CD4-positive, alpha-beta T cell (primary cell): ENCODE data around the gene C1QL2. TPM values are rescaled to one million over a fixed set of nuclear protein-coding genes. Genes with fewer than 3 reads are reported as not detected.

ENCODE experiments used
- ATAC-seq: fragments of 200-7000 bp; cut with Tn5 transposase; one replicate; pipeline ENCODE4 v1.10.0; 2022; ENCODE audit warnings: mild to moderate bottlenecking; ENCODE audit not compliant: poor library complexity
- CTCF ChIA-PET: fragments of 350-600 bp; sonication (Branson Sonifier 250); formaldehyde crosslinking; loops from one replicate; lab custom pipeline; 2021; ENCODE audit warnings: antibody characterized with exemption, inconsistent platforms; lab: Charles Lee
- POLR2A ChIA-PET: fragments of 350-600 bp; sonication (Branson Sonifier 250); formaldehyde crosslinking; loops from one replicate; lab custom pipeline; 2021; ENCODE audit warnings: antibody characterized with exemption, inconsistent platforms; lab: Charles Lee
- DNase-seq, 14 experiments: peaks; one replicate each; pipeline ENCODE4 v3.0.0-alpha.2; 2013 to 2020; ENCODE audit warnings: mixed read lengths in 2 of 14
- H3K27ac ChIP-seq, 2 donors: one replicate each; pipeline versions ENCODE4 v1.5.1 to v1.7.0; 2013; ENCODE audit warnings: low read length in 2 of 2, low read depth in 1 of 2, mild to moderate bottlenecking in 1 of 2
- H3K27me3 ChIP-seq, 2 experiments: 1 replicate in 1 of 2; 2 replicates in 1 of 2; pipeline versions ENCODE4 v1.6.1 to v1.7.0; 2013; ENCODE audit warnings: low read length in 2 of 2, control low read depth in 1 of 2, mild to moderate bottlenecking in 1 of 2, moderate library complexity in 1 of 2; ENCODE audit not compliant: insufficient read depth in 2 of 2, control insufficient read depth in 1 of 2
- H3K36me3 ChIP-seq: one replicate; pipeline ENCODE4 v1.6.1; 2013; ENCODE audit warnings: low read length, control low read depth; ENCODE audit not compliant: insufficient read depth
- H3K4me1 ChIP-seq: one replicate; pipeline ENCODE4 v1.6.1; 2013; ENCODE audit warnings: low read length, control low read depth; ENCODE audit not compliant: insufficient read depth
- H3K4me3 ChIP-seq: one replicate; pipeline ENCODE4 v1.5.1; 2013; ENCODE audit warnings: mild to moderate bottlenecking, low read length, moderate library complexity
- H3K9me3 ChIP-seq, 2 experiments: 1 replicate in 1 of 2; 2 replicates in 1 of 2; pipeline versions ENCODE4 v1.6.1 to v1.7.0; 2013; ENCODE audit warnings: low read length in 2 of 2, mild to moderate bottlenecking in 2 of 2, control low read depth in 1 of 2, moderate library complexity in 1 of 2; ENCODE audit not compliant: control insufficient read depth in 1 of 2, insufficient read depth in 1 of 2
- H3K27ac Mint-ChIP-seq: one replicate; pipeline ENCODE4 v1.8.0; 2020; ENCODE audit warnings: mixed read lengths
- H3K27me3 Mint-ChIP-seq: one replicate; pipeline ENCODE4 v1.8.0; 2021; ENCODE audit warnings: mixed read lengths
- H3K36me3 Mint-ChIP-seq: one replicate; pipeline ENCODE4 v1.8.0; 2021; ENCODE audit warnings: low read depth, mixed read lengths
- H3K4me1 Mint-ChIP-seq: one replicate; pipeline ENCODE4 v1.8.0; 2021; ENCODE audit warnings: low read depth, mixed read lengths
- H3K4me3 Mint-ChIP-seq: one replicate; pipeline ENCODE4 v1.8.0; 2020; ENCODE audit warnings: mild to moderate bottlenecking, mixed read lengths
- H3K9me3 Mint-ChIP-seq: one replicate; pipeline ENCODE4 v1.8.0; 2020; ENCODE audit warnings: mixed read lengths
- intact Hi-C, 2 experiments: fragments of 100-400 bp; cut with DNase I in 1 of 2; cut with micrococcal nuclease in 1 of 2; formaldehyde crosslinking; loops; one replicate each; pipeline versions ENCODE4 v1.15.1 to v1.9.0; 2023 to 2025; cut with DNase I, micrococcal nuclease
- total RNA-seq, 174 experiments: library from RNA in 2 of 174; stranded (reverse) in 2 of 174; gene quantifications; one replicate each; pipeline ENCODE4 v1.2.3 and lab custom pipeline; 2021 to 2026
- TF ChIP-seq, protein P1 (sequence below): fragments of 200-600 bp; IDR thresholded peaks from one replicate; pipeline ENCODE4 v1.8.0; 2022; ENCODE audit warnings: antibody characterized with exemption, mild to moderate bottlenecking

Gene C1QL2
- total RNA-seq, 2 experiments from 2014 or later: not detected

DNA sequence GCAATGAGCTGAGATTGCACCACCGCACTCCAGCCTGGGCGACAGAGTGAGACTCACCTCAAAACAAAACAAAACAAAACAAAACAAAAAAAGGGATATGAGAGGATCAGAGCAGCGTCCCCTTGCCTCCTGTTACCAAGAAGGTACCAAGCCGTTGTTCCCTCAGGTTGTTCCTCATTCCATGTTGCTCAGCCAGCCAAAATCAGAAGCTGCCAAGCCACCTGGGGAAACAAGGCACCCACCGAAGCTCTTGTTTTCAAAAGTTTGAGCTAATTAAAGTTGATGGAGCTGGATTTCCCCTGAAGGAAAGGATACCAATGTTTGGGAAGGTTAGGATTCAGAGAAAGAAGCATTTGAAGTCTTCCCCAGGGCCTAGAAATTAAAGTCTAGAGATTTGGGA lies 43.3 kb upstream of the C1QL2 start:
- H3K9me3 Mint-ChIP-seq: no peaks in the 10 kb centered on the region
- TF ChIP-seq, protein P1, sequence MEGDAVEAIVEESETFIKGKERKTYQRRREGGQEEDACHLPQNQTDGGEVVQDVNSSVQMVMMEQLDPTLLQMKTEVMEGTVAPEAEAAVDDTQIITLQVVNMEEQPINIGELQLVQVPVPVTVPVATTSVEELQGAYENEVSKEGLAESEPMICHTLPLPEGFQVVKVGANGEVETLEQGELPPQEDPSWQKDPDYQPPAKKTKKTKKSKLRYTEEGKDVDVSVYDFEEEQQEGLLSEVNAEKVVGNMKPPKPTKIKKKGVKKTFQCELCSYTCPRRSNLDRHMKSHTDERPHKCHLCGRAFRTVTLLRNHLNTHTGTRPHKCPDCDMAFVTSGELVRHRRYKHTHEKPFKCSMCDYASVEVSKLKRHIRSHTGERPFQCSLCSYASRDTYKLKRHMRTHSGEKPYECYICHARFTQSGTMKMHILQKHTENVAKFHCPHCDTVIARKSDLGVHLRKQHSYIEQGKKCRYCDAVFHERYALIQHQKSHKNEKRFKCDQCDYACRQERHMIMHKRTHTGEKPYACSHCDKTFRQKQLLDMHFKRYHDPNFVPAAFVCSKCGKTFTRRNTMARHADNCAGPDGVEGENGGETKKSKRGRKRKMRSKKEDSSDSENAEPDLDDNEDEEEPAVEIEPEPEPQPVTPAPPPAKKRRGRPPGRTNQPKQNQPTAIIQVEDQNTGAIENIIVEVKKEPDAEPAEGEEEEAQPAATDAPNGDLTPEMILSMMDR: no peak
- no peaks in the 10 kb centered on the region for H3K36me3 Mint-ChIP-seq
- no peaks in the 10 kb centered on the region for H3K4me1 Mint-ChIP-seq
- POLR2A ChIA-PET: no interaction called here
- CTCF ChIA-PET: no interaction called here
- Histone ChIP-seq H3K36me3 (no peaks in the 10 kb centered on the region), H3K27ac (no peak overlapping the region), H3K9me3 (no peaks in the 10 kb centered on the region), H3K4me3 (no peak overlapping the region), H3K4me1 (no peaks in the 10 kb centered on the region), H3K27me3 (peaks cover 0 to 2% of the 10 kb centered on the region in 2 experiments)
- H3K27me3 Mint-ChIP-seq: peaks cover 25% of the 10 kb centered on the region
- ATAC-seq (no peak), DNase-seq (no peak)
- H3K4me3 Mint-ChIP-seq: no peak overlapping the region
- intact Hi-C loops: no loop called here
- H3K27ac Mint-ChIP-seq: no peak overlapping the region

DNA sequence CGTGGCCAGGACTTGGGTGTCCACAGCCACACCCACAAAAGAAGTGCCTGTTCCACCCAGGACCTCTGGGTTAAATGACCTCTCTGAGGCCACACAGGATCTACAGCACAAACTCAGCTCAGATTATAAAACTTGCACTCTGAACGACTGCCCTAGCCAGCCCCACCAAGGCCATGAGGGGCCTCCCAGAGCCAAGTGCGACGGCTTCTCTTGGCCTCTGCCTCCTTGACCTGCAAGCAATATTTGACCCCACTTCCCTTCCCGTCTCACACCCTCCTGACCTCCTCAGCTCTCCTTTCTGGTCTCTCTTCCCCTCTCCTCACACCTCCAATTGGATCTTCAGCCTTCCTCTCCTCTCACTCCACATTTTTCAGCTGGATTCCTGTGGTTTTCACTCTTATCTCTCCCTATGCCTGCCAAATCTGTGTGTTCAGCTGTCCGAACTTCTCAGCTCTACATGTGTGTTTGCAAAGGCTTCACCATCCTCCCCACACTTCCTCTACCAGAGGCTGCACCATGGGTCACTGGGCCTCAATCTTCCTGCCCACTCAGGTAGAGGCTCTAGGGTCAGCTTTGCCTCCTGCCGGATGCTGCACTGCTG lies 39.8 kb upstream of the C1QL2 start:
- Mint-ChIP-seq H3K9me3 (no peaks in the 10 kb centered on the region), H3K36me3 (no peaks in the 10 kb centered on the region), H3K27ac (no peak overlapping the region), H3K27me3 (peaks cover 35% of the 10 kb centered on the region), H3K4me1 (no peaks in the 10 kb centered on the region), H3K4me3 (no peak overlapping the region)
- DNase-seq (no peak), ATAC-seq (no peak)
- TF ChIP-seq, protein P1: no peak
- Histone ChIP-seq H3K4me1 (no peaks in the 10 kb centered on the region), H3K27me3 (no peaks in the 10 kb centered on the region), H3K9me3 (no peaks in the 10 kb centered on the region), H3K4me3 (no peak overlapping the region), H3K36me3 (no peaks in the 10 kb centered on the region), H3K27ac (no peak overlapping the region)
- ChIA-PET CTCF (no interaction called here), POLR2A (no interaction called here)
- intact Hi-C loops: no loop called here

DNA sequence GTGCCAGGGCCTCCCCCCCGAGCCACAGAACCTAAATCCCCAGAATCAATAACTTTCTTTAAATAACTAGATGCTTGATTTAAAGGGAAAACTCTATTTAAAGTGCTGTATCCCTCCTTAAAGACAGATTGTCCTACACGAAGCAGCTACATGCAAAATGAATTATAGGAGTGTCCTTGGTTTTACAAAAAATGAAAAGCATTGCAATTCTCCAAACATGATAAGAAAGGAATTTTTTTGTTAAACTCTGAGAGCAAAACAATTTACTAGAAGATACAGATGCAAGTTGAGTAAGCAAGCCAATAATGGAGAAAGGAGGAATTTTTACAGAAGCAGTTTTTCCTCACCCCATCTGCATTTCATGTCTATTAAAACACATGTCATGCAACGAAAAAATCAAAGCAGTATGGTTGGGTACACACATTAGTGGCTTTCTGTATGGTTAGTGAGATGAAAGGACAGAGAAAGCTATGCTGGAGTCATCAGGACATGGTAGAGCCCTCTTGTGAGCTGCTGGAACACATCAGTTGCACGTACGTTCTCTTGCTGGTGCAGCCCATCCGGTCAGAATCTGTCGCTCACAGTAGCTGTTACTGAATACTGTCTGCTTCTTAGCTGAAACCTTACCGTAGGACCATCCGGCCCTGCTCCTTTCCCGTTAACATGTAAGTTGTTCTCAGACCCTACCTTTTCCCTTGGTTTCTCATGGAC lies 39.1 kb upstream of the C1QL2 start:
- Histone ChIP-seq H3K27ac (no peak overlapping the region), H3K27me3 (peaks cover 3% of the 10 kb centered on the region in 2 experiments), H3K36me3 (no peaks in the 10 kb centered on the region), H3K4me1 (no peaks in the 10 kb centered on the region), H3K9me3 (no peaks in the 10 kb centered on the region), H3K4me3 (no peak overlapping the region)
- Mint-ChIP-seq H3K4me1 (no peaks in the 10 kb centered on the region), H3K27me3 (peaks cover 41% of the 10 kb centered on the region), H3K9me3 (no peaks in the 10 kb centered on the region), H3K36me3 (no peaks in the 10 kb centered on the region), H3K27ac (no peak overlapping the region), H3K4me3 (no peak overlapping the region)
- intact Hi-C loops: no loop called here
- ChIA-PET POLR2A (no interaction called here), CTCF (no interaction called here)
- TF ChIP-seq, protein P1: no peak
- no peak for ATAC-seq
- DNase-seq: no peak
